Lower leg skin (tissue), 4 donors: ENCODE measurements around the gene IRF2BP1. TPM values are rescaled to one million over a fixed set of nuclear protein-coding genes. Genes with fewer than 3 reads are reported as not detected.

Experiments
- DNase-seq, 2 donors: peaks; one replicate each; pipeline ENCODE4 v3.0.0-alpha.2; 2019; ENCODE audit warnings: low spot score in 2 of 2
- H3K4me3 ChIP-seq: fragments of 200-600 bp; sonication (generic); 2 replicates; pipeline ENCODE4 v1.5.1; 2017; ENCODE audit warnings: mild to moderate bottlenecking, low read depth; ENCODE audit not compliant: poor library complexity, severe bottlenecking
- POLR2A ChIP-seq, 2 donors: fragments of 450-650 bp; IDR thresholded peaks; one replicate each; pipeline ENCODE4 v1.6.1; 2016 to 2017; ENCODE audit warnings: antibody characterized with exemption in 2 of 2, mild to moderate bottlenecking in 1 of 2, moderate library complexity in 1 of 2
- WGBS, 2 donors: methylation state at CpG; one replicate each; pipeline ENCODE4 v1.1.5; 2018; 5-methylcytosine and 5-hydroxymethylcytosine counted together
- intact Hi-C: fragments of 100-400 bp; cut with DNase I; formaldehyde crosslinking; loops from one replicate; pipeline ENCODE4 v1.15.0; 2023; ENCODE audit warnings: low total_unique reads
- total RNA-seq, 4 donors: library from RNA; depleted of rRNA; stranded (reverse); fragments of >200 nt; gene quantifications; one replicate each; pipeline ENCODE4 v1.1.0, GENCODE V29; 2016
- TF ChIP-seq, protein P1 (sequence below), 3 donors: fragments of 450-650 bp; IDR thresholded peaks; one replicate each; pipeline ENCODE4 v1.5.1; 2016; ENCODE audit warnings: antibody characterized with exemption in 3 of 3, mild to moderate bottlenecking in 3 of 3, moderate library complexity in 2 of 3

The IRF2BP1 gene, protein sequence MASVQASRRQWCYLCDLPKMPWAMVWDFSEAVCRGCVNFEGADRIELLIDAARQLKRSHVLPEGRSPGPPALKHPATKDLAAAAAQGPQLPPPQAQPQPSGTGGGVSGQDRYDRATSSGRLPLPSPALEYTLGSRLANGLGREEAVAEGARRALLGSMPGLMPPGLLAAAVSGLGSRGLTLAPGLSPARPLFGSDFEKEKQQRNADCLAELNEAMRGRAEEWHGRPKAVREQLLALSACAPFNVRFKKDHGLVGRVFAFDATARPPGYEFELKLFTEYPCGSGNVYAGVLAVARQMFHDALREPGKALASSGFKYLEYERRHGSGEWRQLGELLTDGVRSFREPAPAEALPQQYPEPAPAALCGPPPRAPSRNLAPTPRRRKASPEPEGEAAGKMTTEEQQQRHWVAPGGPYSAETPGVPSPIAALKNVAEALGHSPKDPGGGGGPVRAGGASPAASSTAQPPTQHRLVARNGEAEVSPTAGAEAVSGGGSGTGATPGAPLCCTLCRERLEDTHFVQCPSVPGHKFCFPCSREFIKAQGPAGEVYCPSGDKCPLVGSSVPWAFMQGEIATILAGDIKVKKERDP
- total RNA-seq = 10 to 100 TPM; 38.9 to 44.0 (median 42.8) TPM

DNA sequence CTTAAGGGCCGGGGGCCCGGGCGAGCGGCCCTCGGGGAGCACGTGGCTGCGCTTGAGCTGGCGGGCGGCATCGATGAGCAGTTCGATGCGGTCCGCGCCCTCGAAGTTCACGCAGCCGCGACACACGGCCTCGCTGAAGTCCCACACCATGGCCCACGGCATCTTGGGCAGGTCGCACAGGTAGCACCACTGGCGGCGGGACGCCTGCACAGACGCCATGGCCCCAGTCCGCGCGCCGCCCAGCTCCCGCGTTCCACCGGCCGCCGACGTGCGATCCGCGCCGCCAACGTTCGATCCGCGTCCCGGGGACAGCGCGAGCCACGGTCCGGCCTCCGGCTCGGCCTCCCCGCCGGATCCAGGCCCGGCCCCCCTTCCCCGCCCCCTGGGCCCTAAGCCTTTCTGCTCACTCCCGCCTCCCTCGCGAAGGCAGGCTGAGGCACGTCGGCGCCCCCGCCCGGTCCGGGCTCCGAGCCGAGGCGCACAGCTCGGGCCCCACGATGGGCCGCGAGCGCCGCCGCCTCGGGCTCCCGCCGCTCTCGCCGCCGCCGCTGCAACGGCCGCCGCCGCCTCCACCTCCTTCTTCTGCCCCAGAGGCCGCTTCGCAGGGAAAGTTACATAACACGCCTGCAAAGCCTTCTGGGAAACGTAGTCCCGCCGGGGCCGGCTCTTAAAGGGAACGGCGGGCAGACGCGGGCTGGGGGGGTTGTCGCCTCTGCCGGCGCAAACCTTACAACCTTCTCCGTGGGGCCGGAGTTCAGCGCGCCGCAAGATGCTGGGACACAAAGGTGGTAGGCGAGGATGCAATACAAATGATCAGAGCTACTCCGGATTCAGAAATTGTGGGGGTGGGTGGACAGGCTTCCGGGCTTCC is at the start of gene IRF2BP1:
TSS of gene IRF2BP1 (minus strand) at position 586 of the 871 bp plus-strand sequence. CDS start at position 219, 367 bp downstream.
- intact Hi-C loops = no loop called here
- WGBS, 2 donors = 1% methylated on average over 60 to 64 of the region's 107 CpGs
- peak; percentile 91 to 99 for DNase-seq
- H3K4me3 ChIP-seq = peak within 1 kb of the TSS; percentile 51
- TF ChIP-seq, protein P1, sequence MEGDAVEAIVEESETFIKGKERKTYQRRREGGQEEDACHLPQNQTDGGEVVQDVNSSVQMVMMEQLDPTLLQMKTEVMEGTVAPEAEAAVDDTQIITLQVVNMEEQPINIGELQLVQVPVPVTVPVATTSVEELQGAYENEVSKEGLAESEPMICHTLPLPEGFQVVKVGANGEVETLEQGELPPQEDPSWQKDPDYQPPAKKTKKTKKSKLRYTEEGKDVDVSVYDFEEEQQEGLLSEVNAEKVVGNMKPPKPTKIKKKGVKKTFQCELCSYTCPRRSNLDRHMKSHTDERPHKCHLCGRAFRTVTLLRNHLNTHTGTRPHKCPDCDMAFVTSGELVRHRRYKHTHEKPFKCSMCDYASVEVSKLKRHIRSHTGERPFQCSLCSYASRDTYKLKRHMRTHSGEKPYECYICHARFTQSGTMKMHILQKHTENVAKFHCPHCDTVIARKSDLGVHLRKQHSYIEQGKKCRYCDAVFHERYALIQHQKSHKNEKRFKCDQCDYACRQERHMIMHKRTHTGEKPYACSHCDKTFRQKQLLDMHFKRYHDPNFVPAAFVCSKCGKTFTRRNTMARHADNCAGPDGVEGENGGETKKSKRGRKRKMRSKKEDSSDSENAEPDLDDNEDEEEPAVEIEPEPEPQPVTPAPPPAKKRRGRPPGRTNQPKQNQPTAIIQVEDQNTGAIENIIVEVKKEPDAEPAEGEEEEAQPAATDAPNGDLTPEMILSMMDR (IDR thresholded peaks at IDR 0.05) = no peak
- no peak for TF ChIP-seq POLR2A (IDR thresholded peaks at IDR 0.05)

DNA sequence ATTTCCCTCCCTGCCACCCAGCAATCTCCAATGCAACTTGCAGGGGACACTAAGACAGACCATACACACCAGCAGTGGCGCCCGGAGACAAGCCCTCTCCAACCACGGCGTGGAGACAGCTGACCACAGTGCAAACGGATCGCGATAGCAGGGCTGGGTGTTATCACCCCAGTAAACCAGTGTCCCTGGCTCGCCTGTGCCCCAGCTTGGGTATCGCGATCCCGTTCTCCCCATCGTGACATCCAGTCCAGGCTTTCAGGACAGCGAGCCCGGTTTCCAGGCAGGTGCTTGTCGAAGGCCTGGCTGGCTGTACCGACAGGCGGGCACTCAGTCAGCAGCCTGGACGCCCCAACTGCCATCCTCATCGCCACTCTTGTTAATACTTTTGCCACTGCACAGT is 49.3 kb upstream of the IRF2BP1 start:
- TF ChIP-seq, protein P1 (IDR thresholded peaks at IDR 0.05) = no peak
- no peak for TF ChIP-seq POLR2A (IDR thresholded peaks at IDR 0.05)
- no peak for DNase-seq
- WGBS, 2 donors = 75 to 77% methylated on average over 19 of the region's 19 CpGs
- H3K4me3 ChIP-seq = no peak overlapping the region
- intact Hi-C loops = no loop called here

DNA sequence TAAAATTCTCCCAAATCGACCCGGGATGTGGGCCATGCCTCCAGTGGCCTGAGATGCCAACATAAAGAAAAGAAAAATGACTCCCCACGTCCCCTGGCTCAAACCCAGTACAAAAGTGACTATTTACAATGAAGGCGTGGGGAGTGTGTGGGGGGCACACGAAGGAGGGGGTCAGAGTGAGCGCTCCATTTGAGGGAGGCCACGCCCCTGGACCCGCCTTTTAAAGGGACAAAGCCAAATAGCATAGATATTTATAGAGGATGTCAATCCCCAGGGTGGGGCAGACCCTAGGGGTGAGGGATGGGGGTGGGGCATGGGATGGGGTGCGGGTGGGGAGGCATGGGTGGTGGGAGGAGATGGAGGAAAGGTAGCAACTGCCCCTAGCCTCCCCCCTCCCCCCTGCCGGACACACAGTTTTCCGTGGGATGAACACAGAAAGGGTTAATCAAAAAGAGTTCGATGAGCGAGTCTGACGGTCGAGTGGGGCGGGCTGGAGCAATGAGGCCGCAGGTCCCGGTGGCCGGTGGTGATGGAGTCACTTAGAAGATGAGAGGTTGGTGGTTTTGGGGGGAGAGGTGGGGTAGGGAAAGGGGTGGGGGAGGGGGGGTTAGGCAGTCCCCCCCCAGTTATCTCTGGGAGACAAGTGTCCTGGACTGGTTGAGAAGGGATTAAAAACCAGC is 48.8 kb upstream of the IRF2BP1 start:
- no peak for DNase-seq
- no peak overlapping the region for H3K4me3 ChIP-seq
- TF ChIP-seq, protein P1 (IDR thresholded peaks at IDR 0.05) = no peak
- WGBS, 2 donors = 31 to 36% methylated on average over 19 of the region's 19 CpGs
- intact Hi-C loops = no loop called here

DNA sequence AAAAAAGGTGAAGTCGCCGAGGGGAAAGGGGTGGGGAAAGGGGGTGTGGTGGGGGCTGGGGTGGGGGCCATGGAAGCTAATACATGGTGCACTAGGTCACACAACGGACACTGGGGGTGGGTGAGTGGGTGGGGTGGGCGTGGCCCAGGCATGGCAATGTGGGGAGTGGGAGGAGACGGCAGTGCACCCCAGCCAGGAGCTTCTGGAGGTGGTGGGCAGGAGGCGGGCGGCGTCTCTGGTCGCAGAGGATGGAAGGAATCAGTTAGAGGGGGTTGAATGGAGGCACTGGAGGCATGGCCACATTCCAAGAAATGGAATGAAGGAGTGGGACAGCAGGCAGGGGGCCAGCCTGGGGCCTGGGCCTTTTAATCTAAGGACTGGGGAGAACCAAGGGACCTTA is 47.8 kb upstream of the IRF2BP1 start:
- DNase-seq = no peak
- no peak for TF ChIP-seq POLR2A (IDR thresholded peaks at IDR 0.05)
- TF ChIP-seq, protein P1 (IDR thresholded peaks at IDR 0.05) = no peak
- intact Hi-C loops = no loop called here
- no peak overlapping the region for H3K4me3 ChIP-seq
- 61 to 63% methylated on average over 9 of the region's 9 CpGs for WGBS, 2 donors

DNA sequence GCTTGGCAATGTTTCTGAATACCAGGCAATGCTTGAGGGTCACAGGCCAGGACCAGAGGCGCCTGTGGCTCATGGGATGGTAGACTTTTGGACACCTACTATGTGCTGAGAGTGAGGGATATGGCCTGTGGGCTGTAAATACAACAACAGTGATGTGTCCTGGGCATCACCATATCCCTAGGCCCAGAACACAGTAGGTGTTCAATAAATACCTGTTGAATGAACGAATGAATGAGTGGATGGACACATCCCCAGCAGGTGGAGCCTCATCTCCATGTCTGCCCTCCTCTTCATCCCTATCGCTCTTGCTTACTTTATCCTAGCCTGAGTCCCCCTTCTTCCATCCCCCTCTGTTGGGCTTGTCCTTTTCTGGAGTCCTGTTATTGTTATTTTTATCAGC is 45.1 kb upstream of the IRF2BP1 start:
- intact Hi-C loops = no loop called here
- no peak overlapping the region for H3K4me3 ChIP-seq
- DNase-seq = no peak
- TF ChIP-seq POLR2A (IDR thresholded peaks at IDR 0.05) = no peak
- TF ChIP-seq, protein P1 (IDR thresholded peaks at IDR 0.05) = no peak
- WGBS, 2 donors = 69 to 79% methylated on average over 3 of the region's 3 CpGs
